DND-41 (cell line): ENCODE results near the gene SLC26A6.

Source experiments
- EZH2 ChIP-seq: IDR thresholded peaks from 3 replicates; pipeline ENCODE4 v1.6.1; 2012; ENCODE audit warnings: borderline replicate concordance, low read depth, mild to moderate bottlenecking, moderate library complexity, low read length, inconsistent platforms; ENCODE audit not compliant: severe bottlenecking
- TF ChIP-seq, protein P1 (sequence below): IDR thresholded peaks from 2 replicates; pipeline ENCODE4 v1.5.1; 2012; ENCODE audit warnings: borderline replicate concordance, low read length, moderate library complexity, mild to moderate bottlenecking; ENCODE audit not compliant: poor library complexity, severe bottlenecking; ENCODE audit errors: extremely low read depth

- TF ChIP-seq, protein P1, sequence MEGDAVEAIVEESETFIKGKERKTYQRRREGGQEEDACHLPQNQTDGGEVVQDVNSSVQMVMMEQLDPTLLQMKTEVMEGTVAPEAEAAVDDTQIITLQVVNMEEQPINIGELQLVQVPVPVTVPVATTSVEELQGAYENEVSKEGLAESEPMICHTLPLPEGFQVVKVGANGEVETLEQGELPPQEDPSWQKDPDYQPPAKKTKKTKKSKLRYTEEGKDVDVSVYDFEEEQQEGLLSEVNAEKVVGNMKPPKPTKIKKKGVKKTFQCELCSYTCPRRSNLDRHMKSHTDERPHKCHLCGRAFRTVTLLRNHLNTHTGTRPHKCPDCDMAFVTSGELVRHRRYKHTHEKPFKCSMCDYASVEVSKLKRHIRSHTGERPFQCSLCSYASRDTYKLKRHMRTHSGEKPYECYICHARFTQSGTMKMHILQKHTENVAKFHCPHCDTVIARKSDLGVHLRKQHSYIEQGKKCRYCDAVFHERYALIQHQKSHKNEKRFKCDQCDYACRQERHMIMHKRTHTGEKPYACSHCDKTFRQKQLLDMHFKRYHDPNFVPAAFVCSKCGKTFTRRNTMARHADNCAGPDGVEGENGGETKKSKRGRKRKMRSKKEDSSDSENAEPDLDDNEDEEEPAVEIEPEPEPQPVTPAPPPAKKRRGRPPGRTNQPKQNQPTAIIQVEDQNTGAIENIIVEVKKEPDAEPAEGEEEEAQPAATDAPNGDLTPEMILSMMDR = no peak
- no peak for TF ChIP-seq EZH2
Measured at GRCh38 chr3:48655606-48656005, 20.3 kb upstream of the SLC26A6 start.
